Hepatocyte (in vitro differentiated cells): ENCODE data around the gene DKK3. TPM values are rescaled to one million over a fixed set of nuclear protein-coding genes. Genes with fewer than 3 reads are reported as not detected.

Experiments
- DNase-seq: peaks from one replicate; pipeline ENCODE4 v3.0.0-alpha.2; 2016; ENCODE audit warnings: low spot score
- H2AFZ ChIP-seq: fragments of 200-600 bp; sonication (generic); 2 replicates; pipeline ENCODE4 v1.6.0; 2016; ENCODE audit warnings: antibody characterized with exemption, mild to moderate bottlenecking
- H3K27ac ChIP-seq: fragments of 200-600 bp; sonication (generic); 2 replicates; pipeline ENCODE4 v1.5.1; 2016; ENCODE audit warnings: mild to moderate bottlenecking
- H3K27me3 ChIP-seq: fragments of 200-600 bp; sonication (generic); 2 replicates; pipeline ENCODE4 v1.6.1; 2016
- H3K36me3 ChIP-seq: fragments of 200-600 bp; sonication (generic); replicated peaks from 2 replicates; pipeline ENCODE4 v1.5.1; 2016; ENCODE audit warnings: low read depth; ENCODE audit not compliant: insufficient read depth
- H3K4me1 ChIP-seq: fragments of 200-600 bp; sonication (generic); 2 replicates; pipeline ENCODE4 v1.5.1; 2016; ENCODE audit warnings: mild to moderate bottlenecking, moderate library complexity; ENCODE audit not compliant: insufficient read depth
- H3K4me2 ChIP-seq: fragments of 200-600 bp; sonication (generic); 2 replicates; pipeline ENCODE4 v1.6.0; 2016
- H3K4me3 ChIP-seq: fragments of 200-600 bp; sonication (generic); 2 replicates; pipeline ENCODE4 v1.5.1; 2016; ENCODE audit warnings: mild to moderate bottlenecking
- H3K79me2 ChIP-seq: fragments of 200-600 bp; sonication (generic); 2 replicates; pipeline ENCODE4 v1.6.0; 2017; ENCODE audit warnings: mild to moderate bottlenecking
- H3K9me2 ChIP-seq: fragments of 200-600 bp; sonication (generic); replicated peaks from 2 replicates; pipeline ENCODE4 v1.6.0; 2017; ENCODE audit warnings: mild to moderate bottlenecking; ENCODE audit not compliant: insufficient read depth
- H3K9me3 ChIP-seq: fragments of 200-600 bp; sonication (generic); 2 replicates; pipeline ENCODE4 v1.5.1; 2016; ENCODE audit warnings: low read depth, mild to moderate bottlenecking
- H4K20me1 ChIP-seq: fragments of 200-600 bp; sonication (generic); 2 replicates; pipeline ENCODE4 v1.6.0; 2016; ENCODE audit warnings: mild to moderate bottlenecking; ENCODE audit not compliant: insufficient read depth, poor library complexity, severe bottlenecking
- EZH2 ChIP-seq: fragments of 200-600 bp; sonication (generic); IDR thresholded peaks from 2 replicates; pipeline ENCODE4 v1.6.1; 2016; ENCODE audit warnings: antibody characterized with exemption, mild to moderate bottlenecking, borderline replicate concordance
- EZH2phosphoT487 ChIP-seq: fragments of 200-600 bp; sonication (generic); IDR thresholded peaks from one replicate; pipeline ENCODE4 v1.6.1; 2018; ENCODE audit warnings: antibody characterized with exemption, mild to moderate bottlenecking, low read depth, moderate library complexity; ENCODE audit not compliant: unreplicated experiment, severe bottlenecking
- WGBS: methylation state at CpG from one replicate; pipeline ENCODE4 v1.1.6; 2016; ENCODE audit warnings: low lambda C conversion rate; ENCODE audit errors: missing lambda C conversion rate; 5-methylcytosine and 5-hydroxymethylcytosine counted together
- polyA plus RNA-seq: library from polyadenylated mRNA; unstranded; fragments of >200 nt; fragmentation: Nextera tagmentation; extraction: Ambion mirVana; gene quantifications from 2 replicates; pipeline ENCODE4 v1.2.1, GENCODE V29; 2016
- total RNA-seq: library from RNA; depleted of rRNA; stranded (reverse); fragments of >200 nt; gene quantifications from 2 replicates; pipeline ENCODE4 v1.2.3, GENCODE V29; 2014
- TF ChIP-seq, protein P1 (sequence below): fragments of 200-600 bp; sonication (generic); IDR thresholded peaks from 2 replicates; pipeline ENCODE4 v1.5.1; 2016; ENCODE audit warnings: antibody characterized with exemption, mild to moderate bottlenecking; ENCODE audit not compliant: poor library complexity

Gene DKK3
- total and polyA plus RNA-seq, 2 experiments from 2014 or later, result 64.3 to 71.3 TPM

DNA sequence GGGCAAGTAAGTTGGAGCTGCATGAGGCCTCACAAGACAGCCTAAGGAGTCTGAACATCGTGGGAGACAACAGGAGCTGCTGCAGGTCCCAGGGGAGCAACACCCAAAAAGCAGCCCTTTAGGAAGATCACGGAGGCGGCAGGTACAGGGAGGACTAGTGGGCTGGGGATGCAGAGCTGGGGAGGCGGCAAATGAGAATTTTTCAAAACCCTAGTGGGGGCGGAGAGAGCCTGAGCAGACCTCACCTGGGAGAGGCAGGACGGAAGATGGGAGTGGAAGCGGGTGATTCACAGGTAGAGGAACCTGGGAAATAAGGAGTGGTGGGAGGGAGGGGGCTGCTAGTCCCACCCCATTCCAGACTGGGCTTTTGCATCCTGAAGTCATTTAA is 42.1 kb downstream of the DKK3 start:
- no peak overlapping the region for H3K4me2 ChIP-seq
- peaks cover 11% of the 10 kb centered on the region for H3K4me1 ChIP-seq
- no peaks in the 10 kb centered on the region for H3K9me3 ChIP-seq
- DNase-seq, result no peak
- WGBS, result 94% methylated on average over 7 of the region's 7 CpGs
- H3K79me2 ChIP-seq, result no peaks in the 10 kb centered on the region
- no peaks in the 10 kb centered on the region for H3K27me3 ChIP-seq
- H3K4me3 ChIP-seq, result no peak overlapping the region
- no peak overlapping the region for H3K27ac ChIP-seq
- no peaks in the 10 kb centered on the region for H3K9me2 ChIP-seq
- no peak overlapping the region for H2AFZ ChIP-seq
- H4K20me1 ChIP-seq, result no peaks in the 10 kb centered on the region
- no peak for TF ChIP-seq EZH2phosphoT487
- TF ChIP-seq, protein P1, sequence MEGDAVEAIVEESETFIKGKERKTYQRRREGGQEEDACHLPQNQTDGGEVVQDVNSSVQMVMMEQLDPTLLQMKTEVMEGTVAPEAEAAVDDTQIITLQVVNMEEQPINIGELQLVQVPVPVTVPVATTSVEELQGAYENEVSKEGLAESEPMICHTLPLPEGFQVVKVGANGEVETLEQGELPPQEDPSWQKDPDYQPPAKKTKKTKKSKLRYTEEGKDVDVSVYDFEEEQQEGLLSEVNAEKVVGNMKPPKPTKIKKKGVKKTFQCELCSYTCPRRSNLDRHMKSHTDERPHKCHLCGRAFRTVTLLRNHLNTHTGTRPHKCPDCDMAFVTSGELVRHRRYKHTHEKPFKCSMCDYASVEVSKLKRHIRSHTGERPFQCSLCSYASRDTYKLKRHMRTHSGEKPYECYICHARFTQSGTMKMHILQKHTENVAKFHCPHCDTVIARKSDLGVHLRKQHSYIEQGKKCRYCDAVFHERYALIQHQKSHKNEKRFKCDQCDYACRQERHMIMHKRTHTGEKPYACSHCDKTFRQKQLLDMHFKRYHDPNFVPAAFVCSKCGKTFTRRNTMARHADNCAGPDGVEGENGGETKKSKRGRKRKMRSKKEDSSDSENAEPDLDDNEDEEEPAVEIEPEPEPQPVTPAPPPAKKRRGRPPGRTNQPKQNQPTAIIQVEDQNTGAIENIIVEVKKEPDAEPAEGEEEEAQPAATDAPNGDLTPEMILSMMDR, result no peak
- H3K36me3 ChIP-seq, result no peaks in the 10 kb centered on the region

DNA sequence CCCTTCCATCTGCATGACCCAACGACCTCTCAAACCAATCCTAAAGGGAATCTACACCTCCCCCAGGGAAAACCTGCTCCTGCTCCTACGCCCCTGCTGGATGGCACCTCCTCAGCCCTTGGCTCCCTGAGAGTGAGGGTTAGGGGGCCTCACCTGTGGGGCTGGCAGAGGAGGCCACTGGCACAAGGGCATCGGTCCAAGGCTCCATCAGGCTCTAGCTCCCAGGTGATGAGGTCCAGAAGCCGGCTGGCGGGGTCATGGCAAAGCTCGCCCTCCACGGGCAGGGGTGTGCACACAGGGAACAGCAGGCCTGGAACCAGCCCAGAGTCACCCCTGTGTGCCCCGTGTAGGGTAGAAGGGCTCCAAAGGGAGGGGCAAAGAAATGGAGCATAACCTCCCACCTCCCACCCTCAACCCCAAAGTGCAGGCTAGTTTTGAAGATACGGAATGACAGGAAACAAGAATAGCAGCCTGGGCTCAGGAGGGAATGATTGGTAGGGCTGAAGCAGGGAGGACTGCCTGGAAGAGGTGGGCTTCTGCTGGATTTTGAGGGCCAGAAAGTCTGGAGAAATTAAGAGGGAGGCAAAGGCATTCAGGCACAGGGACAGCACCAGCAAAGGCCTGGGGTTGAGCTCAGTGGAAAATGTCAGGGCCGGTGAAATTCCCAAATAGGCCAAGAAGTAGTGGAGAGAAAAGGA is 42.6 kb downstream of the DKK3 start:
- Histone ChIP-seq H3K79me2 (no peaks in the 10 kb centered on the region), H3K4me1 (peaks cover 6% of the 10 kb centered on the region), H3K27me3 (no peaks in the 10 kb centered on the region), H3K4me3 (no peak overlapping the region), H4K20me1 (no peaks in the 10 kb centered on the region), H3K27ac (no peak overlapping the region), H3K4me2 (no peak overlapping the region), H3K9me2 (no peaks in the 10 kb centered on the region), H3K36me3 (no peaks in the 10 kb centered on the region), H2AFZ (no peak overlapping the region), H3K9me3 (no peaks in the 10 kb centered on the region)
- DNase-seq, result no peak
- 96% methylated on average over 10 of the region's 10 CpGs for WGBS
- TF ChIP-seq EZH2phosphoT487, result no peak
- TF ChIP-seq, protein P1, result no peak
- TF ChIP-seq EZH2, result no peak

DNA sequence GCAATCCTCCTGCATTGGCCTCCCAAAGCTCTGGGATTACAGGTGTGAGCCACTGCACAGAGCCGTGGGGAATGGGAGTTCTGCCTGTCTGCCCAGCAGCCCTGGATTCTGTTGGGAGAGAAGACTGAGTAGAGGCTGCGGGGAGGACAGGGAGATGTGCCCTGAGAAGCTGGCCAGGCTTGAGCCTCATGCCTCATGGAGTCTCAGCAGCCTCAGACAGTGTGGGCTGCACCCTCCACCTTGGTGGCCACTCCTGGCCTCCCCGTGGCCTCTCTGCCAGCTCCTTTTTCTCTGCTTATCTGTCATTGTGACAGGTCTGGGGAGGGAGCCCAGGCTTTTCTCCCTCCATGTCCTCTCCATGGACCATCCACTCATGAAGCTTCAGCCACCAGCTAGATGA is 43.2 kb downstream of the DKK3 start:
- Histone ChIP-seq H3K27ac (no peak overlapping the region), H3K9me3 (no peaks in the 10 kb centered on the region), H2AFZ (no peak overlapping the region), H3K4me3 (no peak overlapping the region), H3K36me3 (no peaks in the 10 kb centered on the region), H3K79me2 (no peaks in the 10 kb centered on the region), H3K4me1 (peaks cover under 1% of the 10 kb centered on the region), H3K4me2 (no peak overlapping the region), H4K20me1 (no peaks in the 10 kb centered on the region), H3K9me2 (no peaks in the 10 kb centered on the region), H3K27me3 (no peaks in the 10 kb centered on the region)
- no peak for TF ChIP-seq EZH2
- TF ChIP-seq, protein P1, result no peak
- TF ChIP-seq EZH2phosphoT487, result no peak
- 87% methylated on average over 3 of the region's 3 CpGs for WGBS
- no peak for DNase-seq
